ENCODE measurements around the gene C2orf76.
A peak's percentile ranks its signal among the peaks of the same experiment; 100 is the strongest.

C2orf76 gene

DNA sequence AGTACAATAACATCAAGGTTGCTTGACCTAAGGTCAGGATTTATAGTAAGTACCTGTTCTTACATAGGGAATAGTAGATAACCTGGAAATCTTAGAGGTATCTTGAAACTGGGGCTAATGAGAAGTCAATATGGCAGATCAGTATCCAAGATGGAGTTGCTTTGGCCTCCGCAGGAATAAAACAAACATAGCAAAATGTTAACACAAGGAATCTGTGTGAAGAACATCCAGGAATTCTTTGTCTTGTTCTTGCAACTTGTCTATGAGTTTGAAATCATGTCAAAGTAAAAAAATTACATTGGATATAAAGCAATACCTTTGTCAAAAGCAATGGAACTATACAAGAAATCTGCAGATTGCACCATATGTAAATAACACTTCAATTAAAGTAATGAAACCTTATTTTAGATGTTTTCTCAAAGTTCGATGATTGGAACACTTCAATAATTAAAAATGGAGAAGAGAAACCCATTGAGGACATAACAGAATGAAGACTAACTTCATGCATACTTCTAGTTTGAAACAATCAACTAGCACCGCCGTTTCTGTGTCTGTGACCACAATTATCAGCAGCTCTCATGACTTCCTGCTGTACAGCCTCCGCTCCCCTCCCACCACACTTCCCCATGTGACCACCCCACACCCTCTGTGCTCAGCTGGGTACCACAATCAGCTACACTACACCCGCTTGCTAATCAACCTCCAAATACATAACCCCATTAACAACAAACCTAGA is 27.6 kb downstream of the C2orf76 start:
- DNase-seq (ENCODE audit: insufficient read length, low spot score) (no peak), FAIRE-seq (no peak)
- no peak for TF ChIP-seq POLR2A (IDR thresholded peaks at IDR 0.05; ENCODE audit: low read depth, low read length)

DNA sequence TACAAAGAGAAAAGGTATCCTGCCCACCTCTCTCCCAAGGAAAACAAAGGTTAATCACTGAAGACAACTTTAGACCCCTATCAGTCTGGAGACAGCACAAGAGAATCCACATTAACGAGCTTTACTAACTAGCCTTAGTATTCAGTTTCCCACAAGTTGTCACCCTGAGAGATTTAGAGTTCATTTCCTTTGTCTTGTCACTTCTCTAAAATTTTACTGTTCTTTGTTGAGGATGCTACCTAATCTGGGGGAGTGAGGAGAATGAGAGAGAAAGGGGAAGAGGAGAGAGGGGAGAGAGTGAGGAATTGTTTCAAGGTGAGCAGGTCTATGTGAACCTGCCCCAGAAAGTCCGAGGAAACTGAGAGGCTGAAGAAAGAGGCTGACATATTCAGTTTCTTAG is 28.4 kb downstream of the C2orf76 start:
- FAIRE-seq: no peak
- no peak for TF ChIP-seq POLR2A (IDR thresholded peaks at IDR 0.05; ENCODE audit: low read depth, low read length)
- no peak for DNase-seq (ENCODE audit: insufficient read length, low spot score)

DNA sequence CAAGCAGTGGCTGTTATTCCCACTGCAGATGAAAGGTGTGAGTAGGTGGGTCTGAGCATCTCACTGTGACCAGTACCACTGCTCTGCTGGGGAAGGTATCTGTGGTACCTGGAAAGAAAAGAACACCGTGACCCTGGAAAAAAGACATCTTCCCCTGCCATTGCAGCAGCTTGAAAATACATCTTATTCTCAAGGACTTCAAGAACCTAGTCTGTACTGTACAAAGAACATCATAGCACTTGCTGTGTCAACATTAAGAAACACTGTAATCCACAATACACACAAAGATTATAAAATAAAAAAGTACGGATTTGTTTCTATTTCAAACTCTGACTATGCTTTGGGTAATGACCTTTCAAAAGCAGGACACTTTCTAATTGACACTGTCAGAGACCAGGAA is 28.9 kb downstream of the C2orf76 start:
- DNase-seq (ENCODE audit: insufficient read length, low spot score) (no peak), FAIRE-seq (no peak)
- no peak for TF ChIP-seq POLR2A (IDR thresholded peaks at IDR 0.05; ENCODE audit: low read depth, low read length)

DNA sequence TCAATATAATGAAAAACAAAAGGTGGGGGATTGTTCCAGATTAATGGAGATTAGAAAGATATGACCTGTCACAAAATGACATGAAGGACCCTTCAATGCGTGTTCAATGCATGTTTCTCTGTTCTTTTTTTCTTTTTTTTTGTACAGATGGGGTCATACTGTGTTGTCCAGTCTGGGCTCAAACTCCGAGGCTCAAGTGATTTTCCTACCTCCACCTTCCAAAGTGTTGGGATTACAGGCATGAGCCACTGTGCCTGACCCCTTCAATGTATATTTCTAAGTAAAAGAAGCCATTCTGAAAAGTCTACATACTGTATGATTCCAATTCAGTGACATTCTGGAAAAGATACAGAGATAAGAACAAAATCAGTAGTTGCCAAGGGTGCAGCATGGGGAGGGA is 32.8 kb downstream of the C2orf76 start:
- no peak for FAIRE-seq
- TF ChIP-seq POLR2A (IDR thresholded peaks at IDR 0.05; ENCODE audit: low read depth, low read length): no peak
- no peak for DNase-seq (ENCODE audit: insufficient read length, low spot score)

DNA sequence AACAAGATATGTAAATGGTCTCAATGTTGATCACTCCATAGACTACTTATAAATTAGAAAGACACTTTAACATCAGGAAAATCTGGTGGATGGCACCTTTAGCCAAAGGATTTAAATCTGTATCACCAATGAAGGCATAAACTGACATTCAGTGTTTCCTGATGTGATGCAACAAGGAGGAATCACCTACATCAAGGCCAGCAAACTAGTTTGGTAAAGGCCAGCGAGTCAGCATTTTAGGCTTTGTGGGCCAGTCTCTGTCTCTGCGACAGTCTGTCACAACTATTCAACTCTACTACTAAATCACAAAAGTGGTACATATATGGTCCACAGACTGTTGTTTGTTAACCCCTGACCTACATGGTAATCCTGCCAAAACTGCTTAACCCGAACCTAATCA is 33.3 kb downstream of the C2orf76 start:
- FAIRE-seq (peak; percentile 48), DNase-seq (ENCODE audit: insufficient read length, low spot score) (no peak)
- TF ChIP-seq POLR2A (IDR thresholded peaks at IDR 0.05; ENCODE audit: low read depth, low read length): no peak

DNA sequence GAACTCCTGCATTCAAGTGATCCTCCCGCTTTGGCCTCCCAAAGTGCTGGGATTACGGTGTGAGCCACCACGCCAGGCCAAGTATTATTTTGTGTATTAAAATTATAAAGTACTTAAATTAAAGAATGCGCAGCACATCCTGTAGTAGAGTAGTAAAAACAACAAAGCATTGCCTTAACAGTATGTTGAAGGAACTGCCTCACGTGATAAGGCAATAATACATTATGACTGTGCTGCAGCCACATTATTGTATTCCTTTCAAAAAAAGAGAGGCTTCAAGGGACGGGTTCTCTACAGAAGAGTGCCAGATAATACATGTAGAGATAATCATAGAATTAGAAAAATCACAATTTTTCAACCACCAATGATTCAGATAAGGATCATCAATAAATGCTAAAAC is 33.7 kb downstream of the C2orf76 start:
- TF ChIP-seq POLR2A (IDR thresholded peaks at IDR 0.05; ENCODE audit: low read depth, low read length): no peak
- DNase-seq (ENCODE audit: insufficient read length, low spot score): no peak
- FAIRE-seq: no peak

DNA sequence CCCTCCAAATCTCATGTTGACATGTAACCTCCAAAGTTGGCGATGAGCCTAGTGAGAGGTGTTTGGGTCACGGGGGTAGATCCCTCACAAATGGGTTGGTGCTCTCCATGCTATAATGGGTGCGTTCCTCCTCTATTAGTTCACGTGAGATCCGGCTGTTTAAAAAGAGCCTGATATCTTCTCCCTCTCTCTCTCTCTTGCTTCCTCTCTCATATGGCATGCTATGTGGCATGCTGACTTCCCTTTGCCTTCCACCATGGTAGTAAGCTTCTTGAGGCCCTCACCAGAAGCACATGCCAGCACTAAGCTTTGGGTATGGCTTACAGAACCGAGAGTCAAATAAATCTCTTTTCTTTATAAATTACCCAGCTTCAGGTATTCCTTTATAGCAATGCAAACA is 39.2 kb downstream of the C2orf76 start:
- no peak for TF ChIP-seq POLR2A (IDR thresholded peaks at IDR 0.05; ENCODE audit: low read depth, low read length)
- DNase-seq (ENCODE audit: insufficient read length, low spot score) (no peak), FAIRE-seq (no peak)

DNA sequence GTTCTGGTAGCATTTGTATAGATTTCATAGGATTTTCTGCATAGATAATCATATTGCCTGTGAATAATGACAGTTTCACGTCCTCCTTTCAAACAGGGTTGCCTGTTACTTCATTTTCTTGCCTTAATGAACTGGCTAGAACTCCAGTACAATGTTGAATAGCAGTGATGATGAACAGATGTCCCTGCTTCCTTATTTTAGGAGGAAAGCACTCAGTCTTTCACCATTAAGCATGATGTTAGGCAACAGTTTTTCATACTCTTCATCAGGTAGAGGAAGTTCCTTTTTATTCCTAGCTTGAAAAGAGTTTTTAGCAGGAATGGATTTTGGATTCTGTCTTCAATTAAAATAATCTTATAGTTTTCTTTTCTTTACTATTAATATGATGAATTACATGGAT is 39.7 kb downstream of the C2orf76 start:
- TF ChIP-seq POLR2A (IDR thresholded peaks at IDR 0.05; ENCODE audit: low read depth, low read length): no peak
- FAIRE-seq (no peak), DNase-seq (ENCODE audit: insufficient read length, low spot score) (no peak)

DNA sequence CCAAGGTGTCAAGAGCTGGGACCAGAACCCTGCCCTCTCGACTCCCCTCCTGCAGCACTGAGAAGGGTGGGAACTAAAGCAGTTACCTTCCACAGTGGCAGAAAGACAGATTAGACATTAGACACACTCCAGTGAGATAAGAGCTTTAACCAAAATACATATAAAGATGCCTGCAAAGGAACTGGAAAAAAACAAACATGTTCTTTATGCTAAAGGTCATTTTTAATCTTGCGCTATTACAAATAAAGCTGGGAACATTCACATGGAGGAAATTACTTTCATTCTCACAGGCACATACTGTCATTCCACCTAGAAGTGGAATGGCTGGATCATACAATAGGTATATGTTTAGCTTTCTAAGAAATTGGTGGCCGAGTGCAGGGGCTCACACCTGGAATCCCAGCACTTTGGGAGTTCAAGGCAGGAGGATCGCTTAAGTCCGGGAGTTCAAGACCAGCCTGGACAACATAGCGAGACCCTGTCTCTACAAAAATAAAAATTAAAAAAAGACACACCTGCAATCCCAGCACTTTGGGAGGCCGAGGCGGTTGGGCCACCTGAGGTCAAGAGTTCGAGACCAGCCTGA is 41.9 kb downstream of the C2orf76 start:
- no peak for TF ChIP-seq POLR2A (IDR thresholded peaks at IDR 0.05; ENCODE audit: low read depth, low read length)
- DNase-seq (ENCODE audit: insufficient read length, low spot score) (no peak), FAIRE-seq (no peak)

DNA sequence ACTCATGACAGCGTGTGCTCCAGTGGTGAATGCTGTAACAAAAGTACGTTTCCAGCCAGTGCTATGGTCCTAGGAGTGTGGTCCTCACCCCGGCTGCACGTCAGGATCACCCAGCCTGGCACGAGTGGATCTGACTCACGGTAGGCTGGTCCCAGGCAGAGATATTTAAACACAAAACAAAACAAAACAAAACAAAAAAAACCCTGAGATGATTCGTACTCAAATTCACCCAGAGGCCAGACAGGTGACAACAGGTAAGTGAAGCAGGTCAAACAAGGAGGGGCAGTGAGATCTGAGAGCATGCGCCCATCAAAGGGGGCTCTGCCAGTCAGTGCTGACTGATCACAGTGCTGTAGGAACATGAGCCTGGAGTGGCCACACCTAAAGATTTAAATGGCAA is 43.2 kb downstream of the C2orf76 start:
- no peak for TF ChIP-seq POLR2A (IDR thresholded peaks at IDR 0.05; ENCODE audit: low read depth, low read length)
- FAIRE-seq (no peak), DNase-seq (ENCODE audit: insufficient read length, low spot score) (no peak)

DNA sequence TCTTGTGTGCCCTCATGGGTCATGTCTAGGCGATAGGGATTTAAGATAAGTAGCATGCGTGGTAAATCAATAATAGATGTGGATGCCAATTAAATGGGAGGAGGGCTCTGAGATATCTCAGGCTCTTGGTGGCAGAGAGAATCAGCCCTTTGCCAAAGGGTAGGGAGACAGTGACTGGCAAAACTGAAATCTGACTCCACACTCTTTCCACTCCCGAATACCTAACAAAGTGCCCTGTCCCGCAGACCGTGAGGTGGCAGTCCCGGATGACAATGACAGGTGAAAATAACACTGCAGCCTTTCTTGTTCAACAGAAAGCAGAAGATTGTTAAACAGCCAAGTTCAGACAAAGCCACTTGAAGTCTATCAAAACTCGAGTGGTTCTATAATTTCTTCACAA is 47.0 kb downstream of the C2orf76 start:
- no peak for TF ChIP-seq POLR2A (IDR thresholded peaks at IDR 0.05; ENCODE audit: low read depth, low read length)
- FAIRE-seq: no peak
- DNase-seq (ENCODE audit: insufficient read length, low spot score): no peak

DNA sequence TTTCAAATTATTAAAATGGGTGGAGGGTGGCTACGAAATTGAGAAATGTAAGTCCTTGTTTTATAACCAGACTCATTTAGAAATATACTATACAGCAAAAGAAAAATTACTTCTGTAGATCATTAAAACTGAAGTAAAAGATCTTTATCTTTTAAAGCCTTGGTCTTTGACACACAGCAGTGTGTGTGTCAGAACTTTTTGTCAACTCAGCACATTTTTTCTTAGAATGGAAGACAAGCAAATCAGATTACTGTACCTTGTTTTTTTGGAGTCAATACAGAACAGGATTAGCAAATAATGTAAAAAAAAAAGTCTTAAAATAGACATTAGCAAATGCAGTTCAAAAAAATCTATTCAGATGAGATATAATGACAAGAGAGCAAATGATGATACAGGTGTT is 49.1 kb downstream of the C2orf76 start:
- TF ChIP-seq POLR2A (IDR thresholded peaks at IDR 0.05; ENCODE audit: low read depth, low read length): no peak
- FAIRE-seq: no peak
- DNase-seq (ENCODE audit: insufficient read length, low spot score): no peak

DNA sequence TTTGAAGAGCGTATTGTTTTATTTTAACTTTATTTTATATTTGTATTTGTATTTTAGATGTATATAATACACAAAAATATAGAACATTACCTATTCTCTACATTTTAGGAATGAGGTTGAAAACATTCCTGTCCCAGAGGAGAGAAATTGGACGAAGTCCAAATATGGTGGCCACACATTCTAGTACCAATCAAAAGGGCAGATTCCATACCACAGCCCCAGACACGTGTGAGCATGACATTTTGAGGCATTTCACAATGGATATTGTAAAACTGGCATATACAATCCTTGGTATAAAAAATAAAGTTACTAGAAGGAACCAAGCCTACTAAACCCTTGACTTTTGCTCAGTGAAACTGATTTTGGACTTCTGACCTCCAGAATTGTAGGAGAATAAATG is 50.6 kb downstream of the C2orf76 start:
- no peak for TF ChIP-seq POLR2A (IDR thresholded peaks at IDR 0.05; ENCODE audit: low read depth, low read length)
- FAIRE-seq (no peak), DNase-seq (ENCODE audit: insufficient read length, low spot score) (no peak)

DNA sequence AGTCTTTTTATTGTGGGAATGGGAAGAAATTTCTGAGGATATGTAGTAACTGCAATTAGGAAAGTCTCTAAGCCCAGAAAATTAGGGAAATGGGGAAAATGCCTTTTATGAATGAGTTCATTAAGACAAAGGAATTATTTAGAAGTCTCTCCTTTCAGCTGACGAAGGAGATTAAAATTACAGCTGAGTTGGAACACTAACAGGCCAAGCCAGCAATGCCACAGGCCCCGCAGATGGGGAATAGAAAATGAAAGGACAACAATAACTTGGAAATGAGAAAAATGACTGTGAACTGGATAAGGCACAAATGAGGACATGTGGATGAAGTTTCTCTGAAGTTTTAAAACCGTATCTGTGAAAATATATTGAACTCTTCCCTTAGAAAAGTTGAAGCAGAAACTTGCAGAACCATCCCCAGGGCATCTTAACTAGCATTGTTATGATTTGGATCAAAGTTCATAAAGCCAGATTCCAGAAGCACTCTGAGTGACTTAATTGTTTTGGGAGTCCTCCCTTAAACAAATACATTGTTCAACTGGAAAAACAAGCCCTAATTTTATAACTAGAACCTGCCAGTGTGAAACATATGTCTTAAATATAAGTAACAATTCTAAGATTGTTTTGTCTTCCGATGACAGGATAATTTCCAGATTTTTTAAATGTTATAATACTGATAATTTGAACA is 51.3 kb downstream of the C2orf76 start:
- FAIRE-seq (no peak), DNase-seq (ENCODE audit: insufficient read length, low spot score) (no peak)
- no peak for TF ChIP-seq POLR2A (IDR thresholded peaks at IDR 0.05; ENCODE audit: low read depth, low read length)

DNA sequence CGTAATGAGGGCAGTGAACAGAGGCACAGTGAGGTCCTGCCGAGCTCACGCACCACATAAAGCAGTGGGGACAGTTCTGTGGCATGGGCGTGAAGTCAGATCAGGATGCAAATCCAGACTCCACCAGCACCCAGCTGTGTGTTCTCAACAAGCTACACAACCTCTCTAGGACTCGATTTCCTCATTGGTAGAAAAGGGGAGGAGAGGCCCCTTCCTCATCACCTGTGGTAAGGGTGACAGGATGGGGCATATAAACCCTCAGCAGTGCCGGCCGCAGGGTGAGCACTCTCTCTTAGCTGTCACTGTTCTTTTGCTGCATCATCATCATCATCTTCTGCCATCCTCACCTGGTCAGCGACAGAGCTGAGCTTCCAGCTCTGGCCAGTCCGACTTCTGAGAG is 54.8 kb downstream of the C2orf76 start:
- FAIRE-seq (no peak), DNase-seq (ENCODE audit: insufficient read length, low spot score) (no peak)
- TF ChIP-seq POLR2A (IDR thresholded peaks at IDR 0.05; ENCODE audit: low read depth, low read length): no peak
